SK-N-MC (cell line): ENCODE data around the gene ITSN1.

Experiments
- DNase-seq: peaks from one replicate; pipeline ENCODE4 v3.0.0-alpha.2; 2011; ENCODE audit warnings: low read depth, low spot score
- H3K27ac ChIP-seq: fragments of 200-600 bp; sonication (generic); 2 replicates; pipeline ENCODE4 v1.5.1; 2016; ENCODE audit warnings: mixed run types
- H3K36me3 ChIP-seq: fragments of 200-600 bp; sonication (generic); 2 replicates; pipeline ENCODE4 v1.6.1; 2017; ENCODE audit warnings: antibody characterized with exemption, low read length, mixed read lengths; ENCODE audit not compliant: insufficient read depth
- H3K4me3 ChIP-seq: fragments of 200-600 bp; sonication (generic); 2 replicates; pipeline ENCODE4 v1.5.1; 2016
- H3K9ac ChIP-seq: fragments of 200-600 bp; sonication (generic); 2 replicates; pipeline ENCODE4 v1.8.0; 2017; ENCODE audit warnings: mixed run types, mixed read lengths; ENCODE audit not compliant: insufficient read length
- H3K9me3 ChIP-seq: fragments of 200-600 bp; sonication (generic); 2 replicates; pipeline ENCODE4 v1.6.1; 2017; ENCODE audit warnings: low read depth, mild to moderate bottlenecking, antibody characterized with exemption, low read length, moderate library complexity, mixed read lengths
- EZH2 ChIP-seq: fragments of 200-600 bp; sonication (generic); IDR thresholded peaks from one replicate; pipeline ENCODE4 v1.6.1; 2017; ENCODE audit warnings: antibody characterized with exemption
- FOXP2 ChIP-seq: optimal IDR thresholded peaks from 2 replicates; pipeline ENCODE3; 2011; ENCODE audit warnings: mild to moderate bottlenecking, moderate library complexity; ENCODE audit not compliant: insufficient read depth; ENCODE audit errors: extremely low read length, control extremely low read depth
- POLR2AphosphoS5 ChIP-seq: IDR thresholded peaks from 2 replicates; pipeline ENCODE4 v1.6.1; 2012; ENCODE audit warnings: mild to moderate bottlenecking, low read depth, low read length, borderline replicate concordance

ITSN1 gene

DNA sequence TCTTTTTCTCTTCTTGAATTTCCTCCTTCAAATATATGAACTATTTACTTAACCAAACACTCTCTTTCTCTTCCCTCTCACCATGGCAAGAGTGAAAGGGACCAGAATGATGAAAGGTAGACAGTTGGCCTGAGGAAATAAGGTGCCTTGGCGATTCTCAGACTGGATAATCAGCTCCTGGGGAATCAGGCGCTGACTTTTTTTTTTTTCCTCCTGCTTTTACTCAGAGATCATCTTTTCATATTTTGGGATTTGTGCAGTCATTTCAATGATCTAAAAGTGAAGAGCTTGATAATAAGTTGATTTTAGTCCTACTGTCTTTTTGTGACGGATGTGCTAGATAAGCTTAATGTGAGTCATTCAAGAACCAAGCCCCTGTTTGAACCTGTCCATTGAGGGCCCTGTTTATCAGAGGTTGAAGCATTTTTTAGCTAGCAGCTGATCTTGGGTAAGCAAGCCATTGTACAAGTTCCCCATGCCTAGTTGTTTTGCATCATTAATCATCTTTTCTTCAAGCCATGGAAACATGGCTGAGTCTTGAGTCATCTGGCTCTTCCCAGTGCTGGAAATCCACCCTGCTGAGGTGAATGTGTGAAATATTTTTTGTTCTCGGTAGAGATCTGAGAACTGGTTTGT, 40.8 kb downstream of the ITSN1 start:
- no peak for DNase-seq
- Histone ChIP-seq H3K9ac (no peak overlapping the region), H3K4me3 (no peak overlapping the region), H3K36me3 (no peaks in the 10 kb centered on the region), H3K27ac (no peak overlapping the region), H3K9me3 (no peaks in the 10 kb centered on the region)
- TF ChIP-seq EZH2 (no peak), FOXP2 (no peak), POLR2AphosphoS5 (no peak)

GRCh38 chr21:33684068-33684467, 41.8 kb downstream of the ITSN1 start:
- Histone ChIP-seq H3K9me3 (no peaks in the 10 kb centered on the region), H3K4me3 (no peak overlapping the region), H3K27ac (no peak overlapping the region), H3K36me3 (no peaks in the 10 kb centered on the region), H3K9ac (no peak overlapping the region)
- TF ChIP-seq FOXP2 (no peak), EZH2 (no peak), POLR2AphosphoS5 (no peak)
- DNase-seq = no peak

GRCh38 chr21:33684923-33685560, 42.7 kb downstream of the ITSN1 start:
- TF ChIP-seq FOXP2 (no peak), EZH2 (no peak), POLR2AphosphoS5 (no peak)
- Histone ChIP-seq H3K9me3 (no peaks in the 10 kb centered on the region), H3K27ac (no peak overlapping the region), H3K4me3 (no peak overlapping the region), H3K9ac (no peak overlapping the region), H3K36me3 (no peaks in the 10 kb centered on the region)
- DNase-seq = no peak

GRCh38 chr21:33685613-33686197, 43.4 kb downstream of the ITSN1 start:
- no peak for DNase-seq
- H3K27ac ChIP-seq = no peak overlapping the region
- no peak overlapping the region for H3K4me3 ChIP-seq

GRCh38 chr21:33686386-33686785, 44.1 kb downstream of the ITSN1 start:
- no peak overlapping the region for H3K27ac ChIP-seq
- no peak for DNase-seq
- no peak overlapping the region for H3K4me3 ChIP-seq

More at GRCh38 chr21:33685613-33686197, 43.4 kb downstream of the ITSN1 start:
- Histone ChIP-seq H3K36me3 (no peaks in the 10 kb centered on the region), H3K9me3 (no peaks in the 10 kb centered on the region), H3K9ac (no peak overlapping the region)
- no peak for TF ChIP-seq FOXP2

DNA sequence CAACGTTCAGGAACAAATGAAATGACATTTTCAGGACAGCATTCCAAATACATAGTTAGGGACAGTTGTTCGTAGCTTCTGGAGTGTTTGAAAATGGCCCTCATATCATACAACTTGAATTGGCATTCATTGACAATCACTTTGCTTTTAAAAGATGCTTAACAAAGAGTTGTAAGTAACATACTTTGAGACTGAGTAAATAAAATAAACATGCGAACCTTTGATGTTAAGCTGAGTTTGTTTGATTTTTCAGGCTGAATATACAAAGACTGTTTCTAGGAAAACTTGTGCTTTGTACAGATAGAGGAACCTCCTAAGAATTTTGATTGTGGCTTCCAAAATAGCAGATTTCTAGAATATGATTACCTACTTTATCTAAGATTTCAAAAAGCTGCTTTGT, 45.3 kb downstream of the ITSN1 start:
- TF ChIP-seq POLR2AphosphoS5 = no peak
- TF ChIP-seq EZH2 = no peak
- no peak for TF ChIP-seq FOXP2
- Histone ChIP-seq H3K9me3 (no peaks in the 10 kb centered on the region), H3K9ac (no peak overlapping the region), H3K27ac (no peak overlapping the region), H3K4me3 (no peak overlapping the region), H3K36me3 (no peaks in the 10 kb centered on the region)
- no peak for DNase-seq

More at GRCh38 chr21:33686386-33686785, 44.1 kb downstream of the ITSN1 start:
- Histone ChIP-seq H3K9me3 (no peaks in the 10 kb centered on the region), H3K9ac (no peak overlapping the region), H3K36me3 (no peaks in the 10 kb centered on the region)
- TF ChIP-seq FOXP2 (no peak), POLR2AphosphoS5 (no peak), EZH2 (no peak)

DNA sequence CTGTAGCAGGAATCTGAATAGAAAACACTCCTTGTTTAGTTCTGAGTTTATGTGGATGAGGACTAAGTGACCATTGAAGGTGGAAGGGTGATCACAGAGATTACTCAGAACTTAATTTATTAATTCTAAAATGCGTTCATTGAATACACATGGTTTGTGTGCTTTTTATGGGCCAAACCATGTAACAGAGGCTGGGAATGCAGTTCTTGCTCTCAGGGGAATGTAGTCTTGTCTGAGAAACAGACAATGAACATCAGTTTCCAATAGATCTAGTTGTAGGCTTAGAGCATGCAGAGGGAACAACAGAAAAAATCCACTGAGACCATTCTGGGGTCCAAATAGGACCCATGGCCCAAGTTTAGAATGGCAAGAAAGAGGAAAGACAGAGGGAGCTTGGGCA, 46.1 kb downstream of the ITSN1 start:
- no peaks in the 10 kb centered on the region for H3K36me3 ChIP-seq
- TF ChIP-seq POLR2AphosphoS5 (no peak), FOXP2 (no peak), EZH2 (no peak)
- no peak overlapping the region for H3K27ac ChIP-seq
- H3K9ac ChIP-seq = no peak overlapping the region
- DNase-seq = no peak
- H3K4me3 ChIP-seq = no peak overlapping the region
- H3K9me3 ChIP-seq = no peaks in the 10 kb centered on the region

DNA sequence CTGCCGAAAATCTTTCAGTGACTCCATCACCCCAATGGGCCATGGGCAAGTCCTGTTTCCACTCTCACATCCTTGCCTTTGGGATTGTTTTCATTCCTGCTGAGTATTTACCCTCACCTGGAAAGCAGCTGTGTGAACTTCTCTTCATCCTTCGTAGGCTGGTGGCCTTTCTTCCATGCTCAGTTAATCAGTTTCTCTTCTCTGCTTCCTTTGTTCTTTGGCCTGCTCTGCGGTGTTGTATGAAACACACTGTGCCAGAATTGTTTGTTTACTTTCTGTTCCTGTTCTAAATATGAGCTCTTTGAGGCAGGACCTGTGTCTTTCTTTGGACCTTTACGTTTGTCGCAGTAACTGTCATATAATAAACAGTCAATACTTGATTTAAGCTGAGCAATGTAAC, 48.6 kb downstream of the ITSN1 start:
- Histone ChIP-seq H3K27ac (no peak overlapping the region), H3K9me3 (no peaks in the 10 kb centered on the region), H3K9ac (no peak overlapping the region), H3K36me3 (no peaks in the 10 kb centered on the region), H3K4me3 (no peak overlapping the region)
- no peak for TF ChIP-seq FOXP2
- no peak for TF ChIP-seq EZH2
- TF ChIP-seq POLR2AphosphoS5 = no peak
- no peak for DNase-seq
